ENCODE data around the gene SLC26A11. TPM values are rescaled to one million over a fixed set of nuclear protein-coding genes. Genes with fewer than 3 reads are reported as not detected.

The SLC26A11 gene
- total RNA-seq, 1 experiment from 2014 or later = 26.5 TPM

DNA sequence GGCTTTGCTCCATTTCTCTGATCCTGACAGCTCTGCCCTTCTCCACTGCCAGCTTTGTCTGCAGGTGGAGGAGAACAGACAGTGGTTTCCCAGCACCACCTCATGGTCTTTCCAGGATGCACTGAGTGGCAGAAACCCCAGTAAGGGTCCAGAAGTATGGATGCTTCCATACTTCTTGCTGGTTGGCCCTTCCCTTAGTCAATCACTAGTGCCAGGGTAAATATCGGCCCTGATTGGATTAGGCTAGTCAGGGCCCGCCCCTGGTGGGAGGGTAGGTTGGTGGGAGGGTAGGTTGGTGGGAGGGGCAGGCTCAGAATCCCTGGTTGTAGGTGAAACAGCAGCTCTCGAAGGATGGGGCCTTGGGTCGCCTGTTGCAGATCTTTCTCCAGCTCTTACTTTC is 50.6 kb downstream of the SLC26A11 start:
- Histone ChIP-seq H2BK20ac (ENCODE audit: low read depth, low read length, poor library complexity, severe bottlenecking) (no peak overlapping the region), H3K14ac (ENCODE audit: insufficient read depth, low read length) (no peak overlapping the region), H3K18ac (ENCODE audit: insufficient read length, low read depth, low read length) (no peak overlapping the region), H2AK5ac (ENCODE audit: insufficient read length, low read length) (no peak overlapping the region), H4K20me1 (ENCODE audit: control insufficient read depth, insufficient read depth, insufficient read length) (no peaks in the 10 kb centered on the region), H2BK5ac (ENCODE audit: insufficient read length, low read length) (no peak overlapping the region), H4K91ac (ENCODE audit: insufficient read length, low read depth, low read length) (no peak overlapping the region), H3T11ph (ENCODE audit: low read length) (no peak overlapping the region), H3K56ac (ENCODE audit: insufficient read length, low read depth, low read length) (no peak overlapping the region), H4K5ac (ENCODE audit: insufficient read length, low read depth, low read length) (no peak overlapping the region), H3K27me3 (ENCODE audit: insufficient read depth, low read length) (no peaks in the 10 kb centered on the region), H3K79me1 (ENCODE audit: insufficient read depth, low read depth, low read length, poor library complexity, severe bottlenecking) (no peaks in the 10 kb centered on the region), H3K23ac (ENCODE audit: insufficient read length, low read depth, low read length) (no peak overlapping the region), H3K23me2 (ENCODE audit: insufficient read length, low read depth, low read length, poor library complexity, severe bottlenecking) (no peaks in the 10 kb centered on the region), H3K9ac (ENCODE audit: extremely low read depth, insufficient read length, low read length) (no peak overlapping the region), H2BK120ac (ENCODE audit: low read depth, low read length, poor library complexity, severe bottlenecking) (no peak overlapping the region), H2BK15ac (ENCODE audit: low read depth, low read length) (no peak overlapping the region), H2BK12ac (ENCODE audit: insufficient read length, low read depth, low read length) (no peak overlapping the region), H3K9me3 (ENCODE audit: control insufficient read depth, low read depth, low read length) (no peaks in the 10 kb centered on the region), H4K8ac (replicated peaks; ENCODE audit: insufficient read length, low read depth, low read length) (no peak overlapping the region), H3K79me2 (ENCODE audit: insufficient read depth, low read length) (no peaks in the 10 kb centered on the region), H3K27ac (ENCODE audit: insufficient read length, low read depth, low read length) (no peak overlapping the region), H3K4me1 (ENCODE audit: insufficient read depth, low read length) (peaks cover 9% of the 10 kb centered on the region; the same call in 1 of the 2 replicates), H2AFZ (ENCODE audit: low read length) (no peak overlapping the region), H3K4me2 (ENCODE audit: insufficient read depth, insufficient read length, low read length) (peak overlapping the region; percentile 13), H3K4ac (ENCODE audit: low read depth, low read length) (no peak overlapping the region)
- peak; percentile 93 for DNase-seq
- H3K27me3 Mint-ChIP-seq (ENCODE audit: low read depth) = no peaks in the 10 kb centered on the region
- WGBS (ENCODE audit: extremely low coverage, insufficient read length, low lambda C conversion rate) = no CpG with 5 or more reads among the region's 4 CpGs
- peak overlapping the region; percentile 21 to 46; a peak in 3 of 5 replicates for H3K4me3 Mint-ChIP-seq
- peak overlapping the region; percentile 53 to 92 (median 68); a peak in 5 of 7 replicates for H3K27ac Mint-ChIP-seq
- H3K9me3 Mint-ChIP-seq = peaks cover 0 to 2% of the 10 kb centered on the region in 2 experiments; a peak in 2 of 5 replicates
- H3K4me1 Mint-ChIP-seq = peaks cover 5% of the 10 kb centered on the region in 2 experiments
- TF ChIP-seq, protein P1, sequence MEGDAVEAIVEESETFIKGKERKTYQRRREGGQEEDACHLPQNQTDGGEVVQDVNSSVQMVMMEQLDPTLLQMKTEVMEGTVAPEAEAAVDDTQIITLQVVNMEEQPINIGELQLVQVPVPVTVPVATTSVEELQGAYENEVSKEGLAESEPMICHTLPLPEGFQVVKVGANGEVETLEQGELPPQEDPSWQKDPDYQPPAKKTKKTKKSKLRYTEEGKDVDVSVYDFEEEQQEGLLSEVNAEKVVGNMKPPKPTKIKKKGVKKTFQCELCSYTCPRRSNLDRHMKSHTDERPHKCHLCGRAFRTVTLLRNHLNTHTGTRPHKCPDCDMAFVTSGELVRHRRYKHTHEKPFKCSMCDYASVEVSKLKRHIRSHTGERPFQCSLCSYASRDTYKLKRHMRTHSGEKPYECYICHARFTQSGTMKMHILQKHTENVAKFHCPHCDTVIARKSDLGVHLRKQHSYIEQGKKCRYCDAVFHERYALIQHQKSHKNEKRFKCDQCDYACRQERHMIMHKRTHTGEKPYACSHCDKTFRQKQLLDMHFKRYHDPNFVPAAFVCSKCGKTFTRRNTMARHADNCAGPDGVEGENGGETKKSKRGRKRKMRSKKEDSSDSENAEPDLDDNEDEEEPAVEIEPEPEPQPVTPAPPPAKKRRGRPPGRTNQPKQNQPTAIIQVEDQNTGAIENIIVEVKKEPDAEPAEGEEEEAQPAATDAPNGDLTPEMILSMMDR (conservative IDR thresholded peaks at IDR 0.05) = no peak
- H3K36me3 Mint-ChIP-seq (ENCODE audit: insufficient read depth in 1 of 3, low read depth in 3 of 3) = peaks cover 10 to 24% (median 16%) of the 10 kb centered on the region in 3 experiments; a peak in 6 of 7 replicates
